Measurements from ENCODE around the gene ZP4. TPM values are rescaled to one million over a fixed set of nuclear protein-coding genes. Genes with fewer than 3 reads are reported as not detected.

ZP4 gene, protein sequence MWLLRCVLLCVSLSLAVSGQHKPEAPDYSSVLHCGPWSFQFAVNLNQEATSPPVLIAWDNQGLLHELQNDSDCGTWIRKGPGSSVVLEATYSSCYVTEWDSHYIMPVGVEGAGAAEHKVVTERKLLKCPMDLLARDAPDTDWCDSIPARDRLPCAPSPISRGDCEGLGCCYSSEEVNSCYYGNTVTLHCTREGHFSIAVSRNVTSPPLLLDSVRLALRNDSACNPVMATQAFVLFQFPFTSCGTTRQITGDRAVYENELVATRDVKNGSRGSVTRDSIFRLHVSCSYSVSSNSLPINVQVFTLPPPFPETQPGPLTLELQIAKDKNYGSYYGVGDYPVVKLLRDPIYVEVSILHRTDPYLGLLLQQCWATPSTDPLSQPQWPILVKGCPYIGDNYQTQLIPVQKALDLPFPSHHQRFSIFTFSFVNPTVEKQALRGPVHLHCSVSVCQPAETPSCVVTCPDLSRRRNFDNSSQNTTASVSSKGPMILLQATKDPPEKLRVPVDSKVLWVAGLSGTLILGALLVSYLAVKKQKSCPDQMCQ
- not detected for total RNA-seq
- not detected for polyA plus RNA-seq (2013, experiment 1 of 2)
- not detected for polyA plus RNA-seq (2013, experiment 2 of 2)
- 0 to 0.09 (median 0) reads per million in 172 experiments for total RNA-seq

DNA sequence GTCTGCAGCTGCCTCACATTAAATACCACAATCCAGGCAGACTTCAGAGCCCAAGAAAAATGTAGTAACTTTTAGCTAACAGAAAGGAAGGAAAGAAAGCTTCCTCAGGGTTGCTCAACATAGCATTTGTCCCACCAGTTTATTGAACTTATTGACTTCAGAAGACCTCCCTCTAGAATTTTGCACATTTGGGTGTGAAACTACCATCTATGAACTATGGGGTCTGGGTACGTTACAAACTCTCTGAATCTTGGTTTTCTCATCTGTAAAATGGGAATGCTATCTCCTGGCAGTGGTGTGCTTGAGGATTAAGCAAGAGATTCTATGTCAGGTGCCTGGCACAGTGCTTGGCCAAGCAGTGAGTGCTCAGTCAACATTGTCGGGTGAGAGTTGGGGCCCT is at the start of gene ZP4:
Gene ZP4, minus strand, starts transcription at position 101 of the 400 bp plus-strand sequence. CDS start 287 bp downstream, outside the sequence.
- Mint-ChIP-seq H3K4me3 (no peak within 1 kb of the TSS), H3K9me3 (no peaks in the 10 kb centered on the region), H3K4me1 (ENCODE audit: low read depth) (no peaks in the 10 kb centered on the region), H3K36me3 (ENCODE audit: low read depth) (no peaks in the 10 kb centered on the region), H3K27me3 (no peaks in the 10 kb centered on the region), H3K27ac (no peak within 1 kb of the TSS)
- ChIA-PET CTCF (no interaction called here), POLR2A (no interaction called here)
- TF ChIP-seq, protein P1, sequence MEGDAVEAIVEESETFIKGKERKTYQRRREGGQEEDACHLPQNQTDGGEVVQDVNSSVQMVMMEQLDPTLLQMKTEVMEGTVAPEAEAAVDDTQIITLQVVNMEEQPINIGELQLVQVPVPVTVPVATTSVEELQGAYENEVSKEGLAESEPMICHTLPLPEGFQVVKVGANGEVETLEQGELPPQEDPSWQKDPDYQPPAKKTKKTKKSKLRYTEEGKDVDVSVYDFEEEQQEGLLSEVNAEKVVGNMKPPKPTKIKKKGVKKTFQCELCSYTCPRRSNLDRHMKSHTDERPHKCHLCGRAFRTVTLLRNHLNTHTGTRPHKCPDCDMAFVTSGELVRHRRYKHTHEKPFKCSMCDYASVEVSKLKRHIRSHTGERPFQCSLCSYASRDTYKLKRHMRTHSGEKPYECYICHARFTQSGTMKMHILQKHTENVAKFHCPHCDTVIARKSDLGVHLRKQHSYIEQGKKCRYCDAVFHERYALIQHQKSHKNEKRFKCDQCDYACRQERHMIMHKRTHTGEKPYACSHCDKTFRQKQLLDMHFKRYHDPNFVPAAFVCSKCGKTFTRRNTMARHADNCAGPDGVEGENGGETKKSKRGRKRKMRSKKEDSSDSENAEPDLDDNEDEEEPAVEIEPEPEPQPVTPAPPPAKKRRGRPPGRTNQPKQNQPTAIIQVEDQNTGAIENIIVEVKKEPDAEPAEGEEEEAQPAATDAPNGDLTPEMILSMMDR (IDR thresholded peaks at IDR 0.05), result no peak
- Histone ChIP-seq H3K27me3 (ENCODE audit: control insufficient read depth in 1 of 2, insufficient read depth in 2 of 2, low read length in 2 of 2) (no peaks in the 10 kb centered on the region), H3K4me1 (ENCODE audit: insufficient read depth, low read length) (no peaks in the 10 kb centered on the region), H3K36me3 (ENCODE audit: insufficient read depth, low read length) (no peaks in the 10 kb centered on the region), H3K27ac (ENCODE audit: low read depth in 1 of 2, low read length in 2 of 2) (no peak within 1 kb of the TSS), H3K9me3 (ENCODE audit: control insufficient read depth in 1 of 2, insufficient read depth in 1 of 2, low read length in 2 of 2) (peaks cover 0 to 4% of the 10 kb centered on the region in 2 experiments), H3K4me3 (ENCODE audit: low read length) (no peak within 1 kb of the TSS)
- ATAC-seq (ENCODE audit: poor library complexity) (no peak), DNase-seq (no peak)
- intact Hi-C loops (cut with DNase I, micrococcal nuclease), result no loop called here

GRCh38 chr1:237938553-237938952 is 47.8 kb upstream of the ZP4 start:
- ChIA-PET POLR2A (no interaction called here), CTCF (no interaction called here)
- intact Hi-C loops (cut with DNase I, micrococcal nuclease), result no loop called here
- no peak overlapping the region for H3K4me3 Mint-ChIP-seq
- no peaks in the 10 kb centered on the region for H3K27me3 Mint-ChIP-seq
- Histone ChIP-seq H3K27me3 (ENCODE audit: control insufficient read depth in 1 of 2, insufficient read depth in 2 of 2, low read length in 2 of 2) (no peaks in the 10 kb centered on the region), H3K27ac (ENCODE audit: low read depth in 1 of 2, low read length in 2 of 2) (no peak overlapping the region), H3K4me3 (ENCODE audit: low read length) (no peak overlapping the region), H3K9me3 (ENCODE audit: control insufficient read depth in 1 of 2, insufficient read depth in 1 of 2, low read length in 2 of 2) (no peaks in the 10 kb centered on the region), H3K4me1 (ENCODE audit: insufficient read depth, low read length) (no peaks in the 10 kb centered on the region), H3K36me3 (ENCODE audit: insufficient read depth, low read length) (no peaks in the 10 kb centered on the region)
- TF ChIP-seq, protein P1 (IDR thresholded peaks at IDR 0.05), result no peak
- H3K36me3 Mint-ChIP-seq (ENCODE audit: low read depth), result no peaks in the 10 kb centered on the region
- ATAC-seq (ENCODE audit: poor library complexity) (no peak), DNase-seq (no peak)
- H3K27ac Mint-ChIP-seq, result no peak overlapping the region
- no peaks in the 10 kb centered on the region for H3K4me1 Mint-ChIP-seq (ENCODE audit: low read depth)
- H3K9me3 Mint-ChIP-seq, result peaks cover 3% of the 10 kb centered on the region

GRCh38 chr1:237938068-237938467 is 47.3 kb upstream of the ZP4 start:
- Mint-ChIP-seq H3K27me3 (no peaks in the 10 kb centered on the region), H3K9me3 (peaks cover 3% of the 10 kb centered on the region), H3K36me3 (ENCODE audit: low read depth) (no peaks in the 10 kb centered on the region), H3K4me1 (ENCODE audit: low read depth) (no peaks in the 10 kb centered on the region), H3K4me3 (no peak overlapping the region), H3K27ac (no peak overlapping the region)
- H3K27ac ChIP-seq (ENCODE audit: low read depth in 1 of 2, low read length in 2 of 2), result no peak overlapping the region
- ChIA-PET POLR2A (no interaction called here), CTCF (no interaction called here)
- H3K4me1 ChIP-seq (ENCODE audit: insufficient read depth, low read length), result no peaks in the 10 kb centered on the region
- intact Hi-C loops (cut with DNase I, micrococcal nuclease), result no loop called here
- no peaks in the 10 kb centered on the region for H3K36me3 ChIP-seq (ENCODE audit: insufficient read depth, low read length)
- DNase-seq (no peak), ATAC-seq (ENCODE audit: poor library complexity) (no peak)
- no peaks in the 10 kb centered on the region for H3K27me3 ChIP-seq (ENCODE audit: control insufficient read depth in 1 of 2, insufficient read depth in 2 of 2, low read length in 2 of 2)
- TF ChIP-seq, protein P1 (IDR thresholded peaks at IDR 0.05), result no peak
- no peak overlapping the region for H3K4me3 ChIP-seq (ENCODE audit: low read length)
- no peaks in the 10 kb centered on the region for H3K9me3 ChIP-seq (ENCODE audit: control insufficient read depth in 1 of 2, insufficient read depth in 1 of 2, low read length in 2 of 2)
